ENCODE results near the gene EXT2. TPM values are rescaled to one million over a fixed set of nuclear protein-coding genes. Genes with fewer than 3 reads are reported as not detected.

Gene EXT2
- total and polyA plus RNA-seq, 10 of the 15 experiments (the other 5 are each of a cell fraction or from before 2014, with no cell fraction given): 3.8 to 31.4 (median 17.9) TPM

- CTCF ChIA-PET: interaction anchor here (0.6 to 2.4 kb wide), 5 partner anchors 10 to 628 kb away, joined by 3 to 9 read pairs (median 3); partner anchors contain the start of gene EXT2
- H3K9me3 ChIP-seq (replicated peaks; ENCODE audit: control insufficient read depth, insufficient read depth, low read length): no peaks in the 10 kb centered on the region
- no peaks in the 10 kb centered on the region for H3K4me1 ChIP-seq (ENCODE audit: control insufficient read depth, insufficient read depth, low read length)
- POLR2A ChIA-PET: no interaction called here
- no peak overlapping the region for H3K27ac ChIP-seq (ENCODE audit: control insufficient read depth, insufficient read depth)
- FAIRE-seq (no peak), ATAC-seq (no peak), DNase-seq (ENCODE audit: low read depth, low spot score) (no peak)
- RAD21 ChIA-PET (ENCODE audit: unreplicated experiment): no interaction called here
- no TSS peak for BruUV-seq (replicated peaks)
- no peaks in the 10 kb centered on the region for H3K79me2 ChIP-seq (ENCODE audit: control insufficient read depth, insufficient read depth, low read length)
- peaks cover 0 to 2% of the 10 kb centered on the region in 2 experiments; a peak in 2 of 4 replicates for H3K36me3 ChIP-seq (ENCODE audit: control insufficient read depth in 2 of 2, insufficient read depth in 2 of 2, low read length in 1 of 2)
- no peaks in the 10 kb centered on the region for H4K20me1 ChIP-seq (ENCODE audit: control insufficient read depth, insufficient read depth)
- no peak overlapping the region for H3K9ac ChIP-seq (ENCODE audit: control insufficient read depth, insufficient read depth, low read length)
- H3K27me3 ChIP-seq (replicated peaks in 1 of 2; ENCODE audit: control insufficient read depth in 2 of 2, insufficient read depth in 2 of 2, low read length in 1 of 2): no peaks in the 10 kb centered on the region
- no peak overlapping the region for H3K4me2 ChIP-seq (ENCODE audit: control insufficient read depth, insufficient read depth)
- H2AFZ ChIP-seq (ENCODE audit: control insufficient read depth, low read depth, low read length): no peak overlapping the region
- intact Hi-C loops (cut with micrococcal nuclease; ENCODE audit: unreplicated experiment): no loop called here
- no peak overlapping the region for H3K4me3 ChIP-seq
- TF ChIP-seq GATAD2B (conservative IDR thresholded peaks at IDR 0.05; ENCODE audit: low read depth) (no peak), SIN3A (IDR thresholded peaks at IDR 0.05; ENCODE audit: low read depth, low read length) (no peak), CHD2 (IDR thresholded peaks at IDR 0.05; ENCODE audit: borderline replicate concordance, low read depth, low read length) (no peak), MTA2 (IDR thresholded peaks at IDR 0.05; ENCODE audit: low read depth) (no peak), PML (IDR thresholded peaks at IDR 0.05; ENCODE audit: low read length) (no peak), PBX3 (IDR thresholded peaks at IDR 0.05; ENCODE audit: insufficient replicate concordance, low read depth, low read length) (no peak), ETV6 (conservative IDR thresholded peaks at IDR 0.05 in 1 of 2, IDR thresholded peaks at IDR 0.05 in 1 of 2; ENCODE audit: borderline replicate concordance in 1 of 2, low read depth in 1 of 2) (no peak), MEF2B (IDR thresholded peaks at IDR 0.05; ENCODE audit: partially characterized antibody, poor library complexity, severe bottlenecking) (no peak), SP1 (IDR thresholded peaks at IDR 0.05; ENCODE audit: low read depth, low read length) (no peak), MAX (IDR thresholded peaks at IDR 0.05; ENCODE audit: low read depth, low read length) (no peak), NFYB (IDR thresholded peaks at IDR 0.05; ENCODE audit: insufficient read depth, low read depth, low read length) (no peak), ZBED1 (IDR thresholded peaks at IDR 0.05; ENCODE audit: borderline replicate concordance) (no peak)
- TF ChIP-seq, protein P1, sequence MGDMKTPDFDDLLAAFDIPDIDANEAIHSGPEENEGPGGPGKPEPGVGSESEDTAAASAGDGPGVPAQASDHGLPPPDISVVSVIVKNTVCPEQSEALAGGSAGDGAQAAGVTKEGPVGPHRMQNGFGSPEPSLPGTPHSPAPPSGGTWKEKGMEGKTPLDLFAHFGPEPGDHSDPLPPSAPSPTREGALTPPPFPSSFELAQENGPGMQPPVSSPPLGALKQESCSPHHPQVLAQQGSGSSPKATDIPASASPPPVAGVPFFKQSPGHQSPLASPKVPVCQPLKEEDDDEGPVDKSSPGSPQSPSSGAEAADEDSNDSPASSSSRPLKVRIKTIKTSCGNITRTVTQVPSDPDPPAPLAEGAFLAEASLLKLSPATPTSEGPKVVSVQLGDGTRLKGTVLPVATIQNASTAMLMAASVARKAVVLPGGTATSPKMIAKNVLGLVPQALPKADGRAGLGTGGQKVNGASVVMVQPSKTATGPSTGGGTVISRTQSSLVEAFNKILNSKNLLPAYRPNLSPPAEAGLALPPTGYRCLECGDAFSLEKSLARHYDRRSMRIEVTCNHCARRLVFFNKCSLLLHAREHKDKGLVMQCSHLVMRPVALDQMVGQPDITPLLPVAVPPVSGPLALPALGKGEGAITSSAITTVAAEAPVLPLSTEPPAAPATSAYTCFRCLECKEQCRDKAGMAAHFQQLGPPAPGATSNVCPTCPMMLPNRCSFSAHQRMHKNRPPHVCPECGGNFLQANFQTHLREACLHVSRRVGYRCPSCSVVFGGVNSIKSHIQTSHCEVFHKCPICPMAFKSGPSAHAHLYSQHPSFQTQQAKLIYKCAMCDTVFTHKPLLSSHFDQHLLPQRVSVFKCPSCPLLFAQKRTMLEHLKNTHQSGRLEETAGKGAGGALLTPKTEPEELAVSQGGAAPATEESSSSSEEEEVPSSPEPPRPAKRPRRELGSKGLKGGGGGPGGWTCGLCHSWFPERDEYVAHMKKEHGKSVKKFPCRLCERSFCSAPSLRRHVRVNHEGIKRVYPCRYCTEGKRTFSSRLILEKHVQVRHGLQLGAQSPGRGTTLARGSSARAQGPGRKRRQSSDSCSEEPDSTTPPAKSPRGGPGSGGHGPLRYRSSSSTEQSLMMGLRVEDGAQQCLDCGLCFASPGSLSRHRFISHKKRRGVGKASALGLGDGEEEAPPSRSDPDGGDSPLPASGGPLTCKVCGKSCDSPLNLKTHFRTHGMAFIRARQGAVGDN (IDR thresholded peaks at IDR 0.05): no peak
- 48% methylated on average over 1 of the region's 1 CpG for WGBS (ENCODE audit: insufficient coverage, insufficient replicate concordance, low lambda C conversion rate, missing lambda C conversion rate)
- in situ Hi-C loops (cut with MboI): no loop called here
- SMC1A ChIA-PET (ENCODE audit: uncharacterized antibody, unreplicated experiment): interaction anchor here (0.6 to 0.9 kb wide), 2 partner anchors 36 to 416 kb away, joined by 3 read pairs; no protein-coding TSS in a partner anchor
Observed at GRCh38 chr11:44140805-44141204, 45.3 kb downstream of the EXT2 start.

Data from GM12878 (cell line).